Nucleus accumbens (tissue), 56 donors: Measurements from ENCODE around the gene RPS6KL1.
"Not testable (repeated sequence)": the region's sequence is repeated elsewhere in the genome, so short reads cannot be mapped to it uniquely, and the experiment has no call there.

Source experiments
- DNase-seq, 56 donors: peaks; one replicate each; lab custom pipeline; 2025; lab: John Stamatoyannopoulos, UW

RPS6KL1 gene

DNA sequence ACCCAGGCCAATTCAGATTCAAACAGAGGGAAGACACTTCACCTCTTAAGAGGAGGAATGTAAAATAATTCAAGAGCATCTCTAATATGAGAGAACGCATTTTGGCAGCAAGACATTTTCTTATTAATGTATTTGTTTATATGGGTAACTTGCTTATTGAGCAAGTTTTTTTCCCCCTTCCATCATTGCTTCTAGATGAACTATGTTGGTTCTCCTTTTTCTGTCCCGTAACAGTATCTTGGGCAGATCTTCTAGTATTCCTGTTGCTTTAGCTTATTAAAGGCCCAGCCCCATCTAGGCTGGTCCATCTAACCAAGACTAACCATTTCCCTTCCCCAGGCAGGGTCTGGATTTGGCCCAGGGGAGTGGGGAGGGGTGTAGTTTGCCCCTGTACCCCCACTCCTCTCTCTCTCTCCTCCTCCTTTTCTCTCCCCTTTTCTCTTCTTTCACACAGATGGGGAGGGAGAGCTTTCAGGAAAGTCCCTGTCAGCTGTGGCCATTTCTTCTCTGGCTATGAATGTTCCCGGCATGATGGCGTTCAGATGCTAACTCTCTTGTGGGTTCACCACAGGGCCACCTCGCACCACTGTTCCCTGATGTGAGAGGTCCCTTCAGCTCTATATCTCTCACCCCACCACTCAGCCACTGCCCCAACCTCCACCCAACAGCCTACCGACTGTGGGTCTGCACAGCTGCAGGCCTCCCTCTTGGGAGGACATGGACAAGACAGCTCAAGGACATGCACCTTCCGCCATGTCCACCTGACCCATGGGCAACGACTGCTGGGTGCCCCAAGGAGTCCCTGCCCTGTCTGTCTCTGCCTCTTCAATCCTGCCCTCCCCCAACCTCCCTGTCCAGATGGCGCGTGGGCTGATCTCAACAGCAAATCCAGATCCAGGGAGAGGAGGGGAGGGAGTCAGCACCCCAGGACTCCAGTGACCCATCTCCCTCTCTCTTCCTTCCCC is 15.8 kb upstream of the RPS6KL1 start:
- no peak for DNase-seq

DNA sequence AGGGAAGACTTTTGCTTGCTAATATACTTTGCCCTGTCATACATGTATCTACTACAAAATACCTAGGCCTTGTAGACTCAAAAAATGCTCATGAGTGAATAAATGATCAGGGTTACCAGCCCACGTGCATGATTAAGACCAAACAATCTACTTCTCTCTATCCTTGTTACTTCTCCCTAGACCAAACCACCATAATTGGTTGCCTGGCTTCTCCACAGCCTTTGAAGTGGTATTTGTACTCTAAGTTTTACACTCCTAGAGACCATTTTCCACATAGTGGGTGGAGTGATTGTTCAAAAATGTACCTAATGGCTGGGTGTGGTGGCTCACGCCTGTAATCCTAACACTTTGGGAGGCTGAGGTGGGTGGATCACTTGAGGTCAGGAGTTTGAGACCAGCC is 14.1 kb upstream of the RPS6KL1 start:
- no peak for DNase-seq

DNA sequence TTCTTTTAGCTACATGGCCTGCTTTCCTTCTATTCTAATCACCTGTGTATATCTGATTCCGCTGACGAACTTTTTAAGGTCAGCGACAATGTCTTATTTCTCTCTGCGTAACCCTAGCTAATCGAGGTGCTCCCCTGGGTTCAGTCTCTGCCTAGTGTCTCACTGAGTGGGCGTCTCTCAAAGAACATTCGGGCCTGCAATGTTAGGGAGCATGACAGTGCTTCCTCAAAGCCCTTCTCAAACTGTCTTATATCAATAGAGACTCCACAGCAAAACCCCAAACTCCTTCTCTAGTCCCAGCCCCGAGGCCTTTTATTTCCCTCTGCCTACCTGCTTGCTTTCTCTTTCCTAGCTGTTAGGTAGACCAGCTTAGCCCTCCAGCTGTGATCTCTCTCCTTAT is 13.7 kb upstream of the RPS6KL1 start:
- no peak for DNase-seq

DNA sequence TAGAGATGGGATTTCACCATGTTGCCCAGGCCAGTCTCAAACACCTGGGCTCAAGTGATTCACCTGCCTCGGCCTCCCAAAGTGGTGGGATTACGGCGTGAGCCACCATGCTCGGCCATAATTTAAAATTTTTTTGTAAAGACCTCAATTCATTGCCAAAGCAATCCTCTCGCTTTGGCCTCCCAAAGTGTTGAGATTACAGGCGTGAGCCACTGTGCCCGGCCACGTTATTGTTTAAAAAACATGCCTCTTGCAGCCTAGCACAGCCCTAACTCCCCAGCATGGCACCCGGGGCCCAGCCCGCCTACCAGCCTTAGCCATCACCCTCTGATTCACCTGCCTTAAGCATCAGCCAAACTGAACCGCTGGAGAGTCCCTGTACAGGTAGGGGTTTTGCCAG is 13.1 kb upstream of the RPS6KL1 start:
- DNase-seq = no peak

DNA sequence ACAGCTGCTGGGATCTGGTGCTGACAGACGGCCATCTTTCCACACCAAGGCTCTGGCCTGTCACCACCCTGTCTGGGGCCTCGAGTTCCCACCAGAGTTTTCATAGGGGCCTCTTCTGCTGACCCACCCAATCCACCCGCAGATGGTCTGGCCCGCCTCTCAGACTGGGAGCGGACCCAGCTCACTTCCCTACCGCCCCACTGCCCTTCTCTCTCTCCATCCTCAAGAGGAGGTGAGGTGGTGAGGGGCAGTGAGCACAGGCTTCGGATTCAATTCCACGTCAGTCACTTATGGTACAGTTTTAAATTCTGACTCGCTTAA is 12.3 kb upstream of the RPS6KL1 start:
- DNase-seq = no peak

DNA sequence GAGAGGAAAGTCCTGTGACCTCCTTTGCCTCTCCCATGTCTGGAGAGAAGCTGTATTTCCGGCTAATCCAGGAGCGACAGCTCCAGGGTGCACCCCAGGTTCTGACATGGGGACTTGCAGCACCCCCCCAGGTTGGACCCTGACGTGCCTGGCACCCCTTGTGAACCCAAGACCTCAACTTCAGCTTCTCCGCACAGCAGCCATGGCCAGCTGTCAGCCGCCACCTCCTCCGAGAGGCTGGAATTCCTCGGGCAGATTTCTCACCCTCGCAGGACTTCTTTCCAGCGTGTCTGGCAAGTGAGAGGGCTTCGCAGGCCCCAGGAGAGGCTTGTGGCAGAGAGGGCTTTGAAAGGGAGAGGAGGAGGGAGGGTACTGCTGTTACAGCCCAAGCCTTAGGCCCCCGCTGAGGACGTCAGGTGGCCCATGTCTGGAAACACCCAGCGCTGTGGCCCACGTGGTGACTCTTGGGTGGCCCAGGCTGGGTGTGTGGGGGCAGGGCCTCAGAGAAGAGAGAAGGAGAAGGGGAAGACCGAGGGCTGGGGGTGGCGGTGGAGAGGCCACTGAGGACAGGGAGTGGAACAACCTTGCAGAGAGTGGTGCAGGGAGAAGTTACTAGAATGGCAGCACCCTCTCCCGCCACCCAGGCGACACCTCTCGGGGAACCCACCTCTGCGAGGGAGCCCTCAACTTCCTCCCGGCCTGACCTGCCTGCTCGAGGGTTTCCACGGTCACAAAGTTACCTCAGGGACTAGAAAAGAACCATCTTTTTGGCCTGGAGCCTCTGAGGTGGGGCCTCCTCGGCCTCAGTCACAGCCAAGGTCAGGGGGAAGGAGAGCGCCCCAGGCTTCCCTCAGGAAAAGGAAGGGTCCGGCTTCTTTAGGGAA is 11.7 kb upstream of the RPS6KL1 start:
- DNase-seq = no peak

DNA sequence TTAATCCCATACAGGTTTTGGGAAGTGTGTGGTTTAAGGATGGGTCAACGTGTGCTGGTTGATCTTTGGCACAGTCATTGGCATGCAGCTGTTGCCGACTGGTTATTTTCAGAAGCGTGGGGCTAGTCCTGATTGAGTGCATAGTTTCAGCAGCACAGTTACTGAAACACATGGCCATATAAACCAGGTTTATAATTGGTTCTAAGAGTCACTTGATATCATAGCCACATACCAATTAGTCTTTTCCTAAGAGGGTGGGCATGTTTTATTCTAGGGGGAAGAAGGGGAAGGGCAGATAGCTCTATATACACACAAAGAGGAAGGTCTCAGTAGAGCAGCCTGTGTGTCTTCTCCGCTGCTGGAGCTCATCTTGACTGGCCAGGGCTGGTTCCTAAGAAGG is 11.0 kb upstream of the RPS6KL1 start:
- no peak for DNase-seq

DNA sequence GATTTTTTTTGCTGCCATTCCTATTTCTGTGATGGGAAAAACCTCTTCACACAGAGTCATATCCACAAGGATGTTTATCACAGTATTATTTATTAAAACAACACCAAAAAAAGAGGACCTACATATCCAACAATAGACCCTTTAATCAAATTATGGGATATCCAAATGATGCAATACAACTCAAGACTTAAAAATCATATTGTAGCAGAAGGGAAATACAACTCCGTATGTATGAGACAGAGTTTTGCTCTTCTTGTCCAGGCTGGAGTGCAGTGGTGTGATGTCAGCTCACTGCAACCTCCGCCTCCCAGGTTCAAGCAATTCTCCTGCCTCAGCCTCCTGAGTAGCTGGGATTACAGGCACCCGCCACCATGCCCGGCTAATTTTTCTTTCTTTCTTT is 9.9 kb upstream of the RPS6KL1 start:
- DNase-seq = not testable (repeated sequence)

DNA sequence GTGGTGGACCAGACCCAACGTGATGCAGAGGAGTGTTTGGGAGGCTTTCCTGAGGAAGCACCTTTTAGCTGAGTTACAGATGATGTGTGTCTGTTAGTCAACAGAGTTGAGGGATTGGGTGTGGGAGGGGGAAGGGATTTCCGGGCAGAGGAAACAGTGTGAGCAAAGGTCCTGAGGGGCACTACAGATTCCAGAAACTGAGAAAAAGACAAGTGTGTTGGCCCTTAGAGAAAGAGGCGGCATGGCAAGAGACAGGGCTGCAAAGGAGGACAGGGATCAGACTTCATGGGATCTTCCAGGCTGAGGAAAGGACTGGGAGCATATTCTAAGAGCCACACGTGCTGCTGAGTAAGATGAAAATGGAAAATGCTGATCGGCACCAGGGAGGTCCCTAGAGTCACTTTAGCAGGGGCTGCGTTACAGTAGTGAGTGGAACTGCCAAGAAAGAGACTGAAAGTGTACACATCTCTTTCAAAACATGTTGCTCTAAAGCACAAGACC is 9.4 kb upstream of the RPS6KL1 start:
- no peak for DNase-seq

DNA sequence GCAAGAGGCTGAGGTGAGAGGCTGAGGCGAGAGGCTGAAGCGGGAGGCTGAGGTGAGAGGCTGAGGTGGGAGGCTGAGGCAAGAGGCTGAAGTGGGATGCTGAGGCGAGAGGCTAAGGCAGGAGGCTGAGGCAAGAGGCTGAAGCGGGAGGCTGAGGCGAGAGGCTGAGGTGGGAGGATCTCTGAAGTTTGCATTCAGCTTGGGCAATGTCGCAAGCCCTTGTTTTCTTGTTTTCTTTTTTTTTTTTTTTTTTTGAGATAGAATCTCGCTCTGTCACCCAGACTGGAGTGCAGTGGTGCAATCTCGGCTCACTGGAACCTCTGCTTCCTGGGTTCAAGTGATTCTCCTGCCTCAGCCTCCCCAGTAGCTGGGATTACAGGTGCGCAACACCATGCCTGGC is 8.7 kb upstream of the RPS6KL1 start:
- not testable (repeated sequence) for DNase-seq

DNA sequence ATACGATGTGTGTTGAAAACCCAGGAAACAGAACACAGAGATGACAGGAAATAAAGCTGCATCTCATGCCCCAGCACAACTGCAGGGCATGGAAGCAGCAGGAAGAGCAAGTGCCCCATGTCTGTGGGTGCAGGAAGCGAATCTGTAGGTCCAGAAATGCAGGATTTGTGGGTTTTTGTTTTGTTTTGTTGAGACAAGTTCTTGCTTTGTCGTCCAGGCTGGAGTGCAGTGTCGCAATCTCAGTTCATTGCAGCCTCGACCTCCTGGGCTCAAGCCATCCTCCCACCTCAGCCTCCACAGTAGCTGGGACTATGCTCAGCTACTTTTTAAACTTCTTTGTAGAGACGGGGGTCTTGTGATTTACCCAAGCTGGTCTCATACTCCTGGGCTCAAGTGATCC is 6.2 kb upstream of the RPS6KL1 start:
- no peak for DNase-seq

DNA sequence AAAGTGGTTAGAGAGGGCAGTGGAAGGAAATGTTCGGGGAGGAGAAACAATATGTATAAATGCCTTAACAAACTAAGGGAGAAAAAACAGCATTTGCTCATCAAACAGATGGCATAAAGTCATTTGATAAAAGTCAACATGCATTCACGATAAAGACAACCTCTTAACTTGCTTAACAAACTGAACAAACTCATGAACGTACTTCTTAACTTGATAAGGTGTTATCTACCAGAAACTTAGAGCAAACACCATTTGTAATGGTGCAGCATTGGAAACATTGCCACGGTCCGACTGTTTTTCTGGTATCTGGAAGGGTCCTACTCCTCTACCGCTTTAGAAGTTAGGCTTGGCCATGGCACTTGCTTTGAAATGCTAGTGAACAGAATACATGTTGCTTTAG is 4.2 kb upstream of the RPS6KL1 start:
- DNase-seq = no peak

DNA sequence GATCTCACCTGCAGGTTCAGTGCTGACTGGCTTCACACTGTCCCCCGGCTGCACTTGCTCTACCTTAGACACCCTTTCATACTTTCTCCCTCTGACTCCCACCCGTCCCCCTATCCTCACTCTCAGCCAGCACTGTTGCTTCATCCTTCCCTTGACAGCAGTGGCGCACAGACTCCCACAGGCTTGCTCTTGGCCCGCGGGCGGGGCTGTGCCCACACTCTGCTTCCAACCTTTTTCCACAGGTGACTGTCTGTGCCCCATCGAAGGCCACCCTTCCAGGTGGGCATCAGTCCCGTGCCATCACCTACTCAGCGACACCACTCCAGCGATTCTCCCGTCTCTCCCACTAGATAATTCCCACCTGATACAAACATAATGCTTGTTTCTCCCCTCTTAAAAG is 1.0 kb upstream of the RPS6KL1 start:
- DNase-seq = no peak

DNA sequence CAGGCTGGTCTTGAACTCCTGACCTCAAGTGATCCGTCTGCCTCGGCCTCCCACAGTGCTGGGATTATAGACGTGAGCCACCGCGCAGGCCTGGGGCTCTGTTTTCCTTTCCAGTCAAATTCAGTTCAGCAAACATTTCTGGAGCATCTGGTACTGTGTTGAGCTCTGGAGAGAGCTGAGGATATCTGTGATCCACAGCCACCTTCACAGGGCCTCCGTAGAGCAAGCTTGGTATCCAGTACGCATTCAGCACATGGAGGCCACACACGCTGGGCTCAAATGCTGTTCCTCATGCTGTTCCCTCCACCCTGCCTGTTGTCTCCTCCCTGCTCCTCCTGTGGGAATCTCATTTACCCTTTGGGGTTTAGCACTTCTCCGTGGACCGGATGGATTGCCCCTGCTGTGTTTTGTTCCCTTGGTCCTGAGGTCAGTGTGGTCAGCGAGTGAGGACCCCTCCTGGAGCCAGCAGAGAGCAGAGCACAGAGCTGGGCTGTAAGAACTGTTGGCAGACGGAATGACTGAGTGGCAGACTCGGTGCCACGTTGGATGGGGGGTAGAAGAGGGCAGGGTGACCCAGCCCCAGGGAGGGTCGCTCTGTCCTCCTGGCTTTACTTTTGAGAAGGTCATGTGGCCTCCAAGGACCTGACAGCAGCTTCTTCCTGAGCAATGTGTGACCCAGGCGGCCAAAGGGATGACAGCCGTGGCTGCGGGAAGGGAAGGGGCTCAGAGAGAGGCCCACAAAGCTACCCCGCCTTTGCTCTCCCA is 891 bp downstream of the RPS6KL1 start:
- no peak for DNase-seq

DNA sequence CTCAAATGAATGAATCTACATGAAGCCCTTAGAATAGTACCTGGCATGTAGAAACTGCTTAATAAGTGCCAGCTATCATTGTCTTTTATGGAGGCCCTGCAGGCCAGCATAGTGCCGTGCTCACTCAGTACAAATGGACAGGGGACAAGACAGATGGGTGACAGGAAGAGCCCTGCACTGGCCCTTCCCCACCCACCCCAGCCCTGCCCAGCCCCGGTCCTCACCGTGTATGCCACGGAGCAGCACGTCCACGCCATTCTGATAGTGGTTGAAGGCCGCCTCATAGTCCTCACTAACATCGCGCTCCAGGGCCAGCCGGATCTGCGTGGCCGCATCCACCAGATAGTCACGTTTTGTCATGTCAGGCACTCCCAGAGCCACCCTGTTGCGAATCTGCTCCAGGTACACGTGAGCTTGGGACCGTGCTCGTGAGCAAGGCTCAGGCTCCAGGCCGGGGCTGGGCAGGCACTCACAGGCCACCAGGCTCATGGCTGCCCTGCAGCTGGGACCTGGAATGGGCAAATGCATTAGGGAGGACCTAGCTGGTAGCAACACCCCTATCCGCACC is 1.9 kb downstream of the RPS6KL1 start:
- no peak for DNase-seq

DNA sequence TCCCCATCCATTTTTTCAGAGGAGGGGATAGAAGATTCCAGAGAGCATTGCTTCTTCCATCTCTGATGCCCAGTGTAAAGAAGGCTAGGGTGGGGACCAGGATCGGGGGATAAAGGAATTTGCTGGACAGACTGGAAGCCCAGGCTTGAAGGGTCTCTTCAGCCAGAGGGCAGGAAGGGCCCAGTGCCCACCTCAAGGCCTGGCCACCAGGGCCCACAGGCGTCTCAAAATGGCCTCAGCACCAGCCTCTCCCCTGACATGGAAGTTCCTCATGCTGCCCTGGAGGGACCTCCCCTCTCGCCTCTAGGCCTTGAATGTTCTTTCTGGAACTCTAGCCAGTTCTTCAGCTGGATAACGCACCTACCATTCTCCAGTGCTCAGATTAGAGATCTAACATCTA is 2.8 kb downstream of the RPS6KL1 start:
- DNase-seq = no peak

DNA sequence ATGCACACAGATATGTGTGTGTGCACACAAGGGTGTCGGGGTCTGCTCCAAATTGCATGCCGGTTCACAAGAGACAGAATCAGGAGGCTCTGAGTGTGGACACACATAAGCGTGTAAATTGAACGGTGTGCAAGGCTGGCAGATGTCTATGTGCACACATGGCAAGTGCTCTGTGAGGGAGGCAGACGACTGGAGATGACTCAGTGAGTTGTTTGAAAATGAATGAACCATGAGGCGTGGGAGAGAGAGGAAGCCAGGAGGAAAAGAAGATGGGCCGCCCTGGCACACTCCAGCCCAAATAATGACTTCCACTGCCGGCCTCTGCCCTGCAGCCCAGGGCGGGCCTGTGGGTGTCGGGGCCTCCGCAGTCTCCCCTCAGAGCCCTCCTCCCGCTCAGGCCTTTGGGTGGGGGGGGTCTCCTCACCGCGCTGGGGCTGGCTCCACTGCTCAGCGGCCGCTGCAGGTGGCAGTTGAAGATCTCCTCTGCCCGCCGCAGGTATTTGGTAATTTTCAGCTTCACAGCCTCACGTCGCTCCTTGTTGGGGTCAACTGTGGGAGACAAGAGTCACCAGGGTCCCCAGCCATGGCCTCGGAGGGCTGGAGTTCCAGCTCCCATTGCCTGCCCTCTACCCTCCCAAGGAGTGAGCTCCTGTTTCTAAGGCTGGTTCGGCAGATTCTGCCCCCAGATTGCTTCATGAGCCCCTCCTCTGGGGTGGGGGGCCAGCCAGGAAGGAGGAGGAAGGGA is 3.5 kb downstream of the RPS6KL1 start:
- peak in 12 of 56 donors; percentile 12 to 48 (median 27) for DNase-seq

DNA sequence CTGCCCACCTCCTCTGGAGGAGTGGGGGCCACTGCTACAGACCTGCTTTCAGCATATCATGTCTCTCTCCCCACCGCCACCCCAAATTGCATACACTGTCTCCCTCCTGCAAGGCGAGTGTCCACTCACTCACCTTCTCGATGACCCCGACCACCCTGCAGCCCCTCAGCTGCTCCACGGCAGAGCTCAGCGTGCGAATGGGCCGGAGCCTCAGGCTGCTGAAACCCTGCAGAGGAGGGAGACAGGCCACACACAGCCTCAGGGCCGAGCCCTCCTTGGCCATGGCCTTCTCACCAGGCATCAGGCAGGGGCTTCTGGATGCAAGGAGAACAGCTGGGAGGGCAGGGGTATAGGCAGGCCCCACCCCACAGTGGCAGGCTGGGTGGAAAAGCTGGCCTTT is 4.7 kb downstream of the RPS6KL1 start:
- no peak for DNase-seq

DNA sequence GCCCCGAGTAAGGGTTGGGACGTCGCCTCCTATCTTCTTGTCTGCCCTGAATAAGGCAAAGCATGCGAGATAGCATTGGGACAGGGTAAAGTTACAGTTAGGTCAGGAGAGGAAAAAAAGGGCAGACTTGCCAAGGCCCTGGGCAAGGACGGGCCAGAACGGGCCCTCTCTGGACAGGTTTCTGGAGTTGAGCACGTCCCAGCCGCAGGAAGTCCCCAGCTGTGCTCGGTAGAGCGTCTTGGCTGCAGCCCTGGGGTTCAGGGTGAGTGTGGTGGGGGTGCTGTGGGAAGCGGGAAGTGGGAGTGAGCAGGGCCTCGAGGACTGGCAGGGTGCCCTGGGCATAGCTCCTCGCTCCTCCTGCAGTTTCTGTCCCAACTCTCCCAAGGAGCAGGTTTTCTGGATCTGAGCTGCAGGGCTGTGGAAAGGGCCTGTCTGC is 5.4 kb downstream of the RPS6KL1 start:
- DNase-seq = peak in 26 of 56 donors; percentile 15 to 60 (median 38)

DNA sequence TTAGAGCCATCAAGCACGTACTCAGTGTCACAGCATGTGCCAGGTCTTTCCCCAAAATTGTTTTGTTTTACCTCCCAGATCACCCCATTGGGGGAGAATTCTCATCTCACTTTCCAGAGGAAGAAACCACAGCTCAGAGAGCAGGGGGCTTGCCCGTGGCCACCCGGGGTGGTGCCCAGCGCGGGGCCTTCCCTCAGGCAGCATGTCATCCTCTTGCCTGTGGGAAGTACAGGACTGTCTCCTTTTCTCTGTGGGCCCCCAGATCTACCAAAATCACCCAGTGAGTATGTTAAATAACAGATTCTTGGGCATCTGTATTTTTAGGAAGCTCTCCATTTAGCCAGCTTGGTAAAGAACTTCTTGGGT is 5.9 kb downstream of the RPS6KL1 start:
- no peak for DNase-seq
